Fibroblast of skin of left biceps (primary cell): ENCODE results near the gene COL4A3.

Experiments used
- DNase-seq, 2 experiments: peaks; one replicate each; pipeline ENCODE4 v3.0.0-alpha.2; 2013; ENCODE audit warnings: low read depth in 2 of 2

The COL4A3 gene

DNA sequence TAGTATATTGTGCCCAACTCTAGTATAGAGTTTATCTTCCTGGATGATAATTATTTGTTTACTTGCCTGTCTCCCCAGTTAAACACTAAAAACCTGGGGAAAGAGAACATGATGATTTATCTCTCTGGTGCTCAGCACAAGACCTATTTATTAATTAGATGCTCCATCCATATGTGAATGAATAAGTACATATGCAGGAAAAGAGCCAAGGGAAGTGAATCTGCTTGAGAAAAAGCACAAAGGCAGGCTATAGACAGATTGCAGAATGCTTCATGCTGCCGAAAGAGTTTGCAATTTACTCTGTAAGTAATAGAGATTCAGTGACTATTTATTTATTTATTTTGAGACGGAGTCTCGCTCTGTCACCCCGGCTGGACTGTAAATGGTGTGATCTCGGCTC is 123.3 kb downstream of the COL4A3 start:
- no peak for DNase-seq

DNA sequence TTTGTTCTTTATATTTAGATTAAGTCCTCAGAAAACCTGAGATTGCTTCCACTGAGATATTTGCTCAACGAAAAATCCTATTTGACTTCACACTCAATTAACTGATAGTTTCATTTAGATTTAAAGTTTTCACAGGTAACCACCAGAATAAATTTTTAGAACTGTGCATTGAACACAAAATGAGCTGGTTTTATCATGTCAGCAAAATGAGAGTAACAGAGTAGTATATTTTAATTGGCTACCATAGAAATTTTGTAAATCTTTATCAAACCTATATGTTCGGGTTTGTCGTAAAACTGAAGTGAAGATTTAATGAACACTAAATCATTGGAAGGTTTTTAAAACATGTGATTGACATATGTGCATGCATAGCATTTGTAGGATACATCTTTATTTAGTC is 127.9 kb downstream of the COL4A3 start:
- DNase-seq: no peak

DNA sequence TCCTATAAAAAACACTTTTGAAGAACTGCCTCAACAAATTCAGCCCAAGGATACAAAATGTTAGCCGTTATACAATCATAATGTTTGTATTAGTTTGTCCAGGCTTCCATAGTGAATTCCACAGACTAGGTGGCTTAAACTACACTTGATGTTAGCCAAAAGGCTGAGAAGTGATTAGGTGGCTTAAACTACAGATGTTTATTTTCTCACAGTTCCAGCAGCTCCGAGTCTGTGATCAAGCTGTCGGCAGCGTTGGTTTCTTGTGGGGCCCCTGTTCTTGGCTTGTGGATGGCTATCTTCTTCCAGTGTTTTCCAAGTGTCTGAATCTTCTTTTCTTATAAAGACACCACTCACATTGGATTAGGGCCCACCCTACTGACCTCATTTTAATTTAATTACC is 129.1 kb downstream of the COL4A3 start:
- DNase-seq: no peak

DNA sequence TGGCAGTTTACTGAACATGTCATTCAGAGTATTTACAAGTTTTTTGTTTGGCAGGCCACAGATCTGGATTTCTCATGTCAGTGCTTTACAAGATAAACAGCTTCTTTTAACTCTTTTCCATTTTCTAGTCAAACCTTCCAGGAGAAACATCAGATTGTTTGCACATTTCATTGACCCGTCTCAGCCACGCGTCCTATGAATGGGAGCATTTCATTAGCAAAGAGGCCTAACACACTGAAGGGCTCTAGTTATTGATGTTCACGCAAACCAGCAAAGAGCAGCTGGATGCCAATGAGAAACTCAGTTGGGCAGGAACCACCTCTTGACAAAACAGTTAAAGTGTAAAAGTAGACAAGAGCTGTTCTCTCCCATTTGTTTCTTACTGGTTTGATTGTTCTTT is 131.4 kb downstream of the COL4A3 start:
- no peak for DNase-seq

DNA sequence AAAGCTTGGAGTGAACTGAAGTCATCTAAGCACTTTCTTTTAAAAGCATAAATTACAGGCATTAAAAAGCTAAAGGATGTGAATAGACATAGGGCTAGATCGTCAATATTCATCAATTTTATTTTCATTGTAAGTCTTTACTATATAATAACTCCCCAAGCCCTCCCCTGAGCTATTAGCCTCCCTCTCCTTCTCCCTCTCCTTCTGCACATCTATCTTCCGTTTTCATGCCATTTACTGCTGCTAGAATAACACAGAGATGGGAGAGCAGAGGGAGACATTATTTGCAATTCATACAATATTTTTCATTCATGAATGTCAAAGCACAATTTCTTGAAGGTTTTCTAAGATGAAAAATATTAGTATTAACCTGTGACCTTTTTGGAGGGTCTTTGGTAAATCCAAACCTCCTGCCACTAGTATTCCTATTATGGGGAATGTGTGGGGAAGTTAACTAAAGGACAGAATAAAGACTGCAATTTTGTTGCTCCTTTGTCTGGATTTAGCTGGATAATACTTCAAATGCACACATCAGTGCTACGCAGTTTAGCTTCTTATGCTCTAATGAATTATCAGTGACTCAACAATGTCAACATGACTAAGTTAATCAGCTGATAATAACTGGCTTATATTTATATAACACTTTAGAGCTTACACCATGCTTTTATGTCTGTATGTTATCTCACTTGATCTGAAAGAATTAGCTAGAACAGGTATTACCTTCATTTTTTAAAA is 132.4 kb downstream of the COL4A3 start:
- no peak for DNase-seq

DNA sequence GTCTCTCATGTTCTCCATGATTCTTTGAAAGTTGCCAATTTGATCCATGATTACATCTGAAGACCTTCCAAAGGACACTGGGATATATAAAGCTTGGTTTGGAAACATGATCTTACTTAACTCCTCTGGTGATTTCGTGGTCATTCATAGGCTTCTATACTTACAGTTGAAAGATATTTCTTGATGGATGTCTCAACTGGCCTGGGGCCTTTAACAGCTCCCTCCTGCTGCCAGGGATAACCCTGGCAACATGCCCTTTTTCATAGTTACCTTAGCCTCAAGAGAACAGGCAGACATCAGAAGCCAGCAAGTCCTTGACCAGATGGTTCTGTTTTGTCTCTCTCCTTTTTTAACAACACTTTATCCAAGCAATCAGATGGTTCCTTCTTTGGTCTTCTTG is 137.1 kb downstream of the COL4A3 start:
- DNase-seq: no peak

DNA sequence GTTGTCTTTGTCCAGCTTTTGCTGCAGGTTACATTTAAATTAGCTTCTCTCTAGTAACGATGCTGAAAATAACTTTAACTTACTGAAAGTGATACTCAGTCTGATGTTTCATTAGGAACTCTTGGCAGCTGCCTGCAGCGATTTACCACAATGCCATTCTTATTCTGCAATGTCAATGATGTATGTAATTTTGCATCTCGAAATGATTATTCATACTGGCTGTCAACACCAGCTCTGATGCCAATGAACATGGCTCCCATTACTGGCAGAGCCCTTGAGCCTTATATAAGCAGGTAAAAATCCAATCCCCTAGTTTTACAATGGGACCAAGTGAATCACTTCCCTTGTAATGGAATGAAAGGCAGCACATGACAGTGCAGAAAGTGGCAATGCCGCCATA is 144.4 kb downstream of the COL4A3 start:
- DNase-seq: no peak

DNA sequence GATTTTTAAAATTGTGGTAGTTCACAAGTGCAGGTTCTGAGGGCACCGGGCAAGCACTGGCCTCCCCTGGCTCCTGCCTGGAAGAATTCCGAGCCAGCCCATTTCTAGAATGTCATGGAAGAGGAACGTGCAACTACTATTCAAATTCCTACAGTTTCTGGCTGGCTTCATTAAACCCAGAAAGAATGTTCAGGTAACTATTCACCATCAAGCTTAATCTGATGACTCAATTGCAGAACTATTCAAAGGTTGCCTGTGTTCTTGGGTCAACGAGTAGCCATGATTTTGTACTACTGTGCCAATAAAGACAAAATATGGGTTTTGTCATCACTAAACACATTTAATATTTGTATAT is 146.3 kb downstream of the COL4A3 start:
- no peak for DNase-seq

DNA sequence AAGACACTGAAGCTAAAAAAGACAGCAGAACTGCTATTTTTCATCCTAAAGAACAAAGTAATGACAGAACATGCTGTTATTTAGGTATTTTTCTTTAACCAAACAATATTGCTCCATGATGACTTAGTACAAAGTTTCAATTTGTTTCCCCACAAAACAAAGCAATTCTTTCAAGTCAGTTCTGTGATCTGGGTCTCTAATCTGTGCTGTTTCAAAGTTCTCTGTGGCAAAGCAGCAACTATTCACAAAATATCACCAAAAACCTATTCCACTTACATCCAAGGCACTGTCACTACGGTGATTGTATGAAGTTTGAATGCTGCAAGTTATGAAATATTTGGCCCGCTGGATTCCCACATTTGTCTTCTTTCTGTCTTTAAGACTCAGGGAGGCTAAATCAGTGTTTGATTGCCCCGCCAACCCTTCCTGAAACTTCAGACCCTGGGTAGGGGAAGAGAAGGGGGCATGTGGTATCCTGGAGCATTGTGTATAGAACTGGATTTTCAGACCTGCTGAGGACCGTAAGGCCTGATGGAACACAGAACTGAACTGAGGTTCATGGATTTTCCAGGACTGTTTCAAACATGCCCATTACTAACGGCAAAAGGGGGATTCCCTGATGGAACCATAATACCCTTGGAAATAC is 147.6 kb downstream of the COL4A3 start:
- DNase-seq: no peak

DNA sequence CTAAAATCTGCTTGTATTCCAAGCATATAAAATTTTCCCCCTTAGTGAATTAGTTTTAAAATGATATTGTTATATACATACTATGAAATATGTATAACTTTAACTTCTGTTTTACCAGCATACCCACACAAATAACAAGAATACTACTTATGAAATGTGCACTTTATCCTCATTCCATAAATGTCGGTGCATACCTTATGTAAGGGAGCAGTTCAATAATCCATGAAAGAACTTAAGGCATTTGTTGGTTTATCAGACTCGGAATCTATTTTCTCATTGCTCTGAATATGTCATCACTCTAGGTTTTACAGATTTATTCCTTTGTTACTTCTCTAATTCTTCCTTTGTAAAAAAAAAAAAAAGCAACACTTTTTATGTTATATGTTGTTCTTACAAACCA is 148.2 kb downstream of the COL4A3 start:
- no peak for DNase-seq

DNA sequence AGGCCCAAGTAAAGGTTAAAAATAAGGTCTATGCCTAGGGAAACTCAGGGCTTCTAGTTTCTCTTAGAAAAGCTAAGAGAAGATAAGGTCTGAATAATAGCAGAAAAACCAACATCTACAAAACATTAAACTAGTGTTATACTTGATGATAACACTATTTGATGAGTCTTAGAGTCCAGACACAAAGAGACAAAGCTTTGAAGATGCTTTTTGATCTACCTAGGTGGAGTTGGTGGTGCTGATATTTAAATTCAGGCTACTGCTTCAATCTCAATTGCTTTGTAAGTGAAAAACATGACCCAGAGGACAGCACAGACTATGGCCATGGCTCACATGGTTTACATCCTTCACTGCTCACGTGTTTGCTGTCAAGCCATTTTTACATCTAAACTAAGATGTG is 148.9 kb downstream of the COL4A3 start:
- no peak for DNase-seq

DNA sequence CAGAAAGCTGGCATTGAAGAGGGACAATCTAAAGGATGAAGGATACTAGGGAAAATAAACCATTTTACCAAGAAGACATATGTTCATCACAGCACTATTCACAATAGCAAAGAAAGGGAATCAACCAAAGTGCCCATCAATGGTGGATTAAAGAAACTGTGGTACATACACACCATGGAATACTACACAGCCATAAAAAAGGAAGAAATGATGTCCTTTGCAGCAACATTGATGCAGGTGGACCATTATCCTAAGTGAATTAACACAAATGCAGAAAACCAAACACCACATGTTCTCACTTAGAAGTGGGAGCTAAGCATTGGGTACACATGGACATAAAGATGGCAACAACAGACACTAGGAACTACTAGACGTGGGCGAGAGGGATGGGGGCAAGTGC is 153.4 kb downstream of the COL4A3 start:
- no peak for DNase-seq

DNA sequence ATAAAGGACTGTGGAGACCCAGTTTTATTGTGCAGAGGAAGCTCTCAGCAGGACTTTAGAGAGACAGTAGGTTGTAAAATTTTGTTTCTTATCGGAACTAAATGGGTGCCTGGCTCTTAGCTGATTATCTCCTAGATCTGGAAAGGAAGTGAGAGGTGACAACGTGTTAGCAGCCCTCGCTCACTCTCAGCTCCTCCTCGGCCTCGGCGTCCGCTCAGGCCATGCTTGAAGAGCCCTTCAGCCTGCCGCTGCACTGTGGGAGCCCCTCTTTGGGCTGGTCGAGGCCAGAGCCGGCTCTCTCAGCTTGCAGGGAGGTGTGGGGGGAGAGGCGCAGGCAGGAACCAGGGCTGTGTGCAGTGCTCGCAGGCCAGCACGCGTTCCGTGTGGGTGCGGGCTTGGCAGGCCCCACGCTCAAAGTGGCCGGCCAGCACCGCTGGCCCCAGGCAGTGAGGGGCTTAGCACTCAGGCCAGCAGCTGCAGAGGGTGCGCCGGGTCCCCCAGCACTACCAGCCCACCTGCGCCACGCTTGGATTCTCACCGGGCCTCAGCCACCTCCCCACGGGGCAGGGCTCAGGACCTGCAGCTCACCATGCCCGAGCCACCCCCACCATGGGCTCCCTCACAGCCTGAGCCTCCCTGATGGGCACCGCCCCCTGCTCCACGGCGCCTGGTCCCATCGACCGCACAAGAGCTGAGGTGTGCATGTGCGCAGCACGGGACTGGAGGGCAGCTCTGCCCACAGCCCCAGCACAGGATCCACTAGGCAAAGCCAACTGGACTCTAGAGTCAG is 156.1 kb downstream of the COL4A3 start:
- DNase-seq: no peak

DNA sequence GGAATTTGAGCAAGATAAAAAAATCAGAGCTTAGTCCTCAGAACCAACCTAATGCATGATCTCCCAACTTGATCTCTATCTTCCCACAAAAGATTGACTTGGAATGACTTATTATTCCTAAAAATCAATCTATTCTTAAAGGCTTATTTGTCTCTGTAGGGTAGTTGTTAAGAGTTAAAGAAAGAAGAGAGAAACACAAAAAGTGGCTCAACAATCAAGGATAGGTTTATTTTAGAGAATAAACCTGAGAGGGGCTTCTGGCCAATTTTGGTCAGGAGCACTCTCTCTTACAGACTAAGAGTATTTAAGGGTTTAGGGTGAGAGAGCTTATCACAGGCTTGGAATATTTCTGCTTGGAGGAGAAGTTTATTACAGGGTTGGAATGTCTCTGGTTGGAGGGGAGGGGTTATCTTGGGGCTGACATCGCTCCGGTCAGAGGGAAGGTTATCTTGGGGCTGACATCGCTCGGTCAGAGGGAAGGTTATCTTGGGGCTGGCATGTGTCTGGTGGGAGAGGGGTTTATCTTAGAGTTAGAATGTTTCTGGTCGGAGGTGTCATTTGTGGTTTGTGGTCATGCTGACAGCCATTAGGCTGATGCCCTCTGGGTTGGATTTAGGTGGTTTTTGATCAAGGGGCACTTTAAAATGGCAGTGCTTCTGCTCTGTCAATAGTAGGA is 158.2 kb downstream of the COL4A3 start:
- DNase-seq: no peak

DNA sequence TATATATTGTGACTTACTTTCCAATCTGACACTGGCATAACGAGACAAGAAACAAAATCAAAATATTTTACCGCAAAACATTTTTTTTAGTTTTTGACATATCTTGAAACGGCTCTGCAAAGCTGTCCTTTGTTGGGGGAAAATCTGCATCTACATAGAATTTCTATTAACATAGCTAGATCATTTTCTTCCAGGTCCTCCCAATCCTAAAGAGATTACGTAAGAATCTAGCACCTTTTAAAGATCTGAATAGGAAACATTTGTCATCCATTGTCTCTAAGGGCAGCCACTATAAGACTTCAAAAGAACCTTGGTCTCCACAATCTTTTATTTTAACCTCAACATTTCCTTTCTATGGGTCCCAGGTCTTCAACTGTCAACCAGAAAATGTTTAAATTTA is 159.4 kb downstream of the COL4A3 start:
- no peak for DNase-seq

DNA sequence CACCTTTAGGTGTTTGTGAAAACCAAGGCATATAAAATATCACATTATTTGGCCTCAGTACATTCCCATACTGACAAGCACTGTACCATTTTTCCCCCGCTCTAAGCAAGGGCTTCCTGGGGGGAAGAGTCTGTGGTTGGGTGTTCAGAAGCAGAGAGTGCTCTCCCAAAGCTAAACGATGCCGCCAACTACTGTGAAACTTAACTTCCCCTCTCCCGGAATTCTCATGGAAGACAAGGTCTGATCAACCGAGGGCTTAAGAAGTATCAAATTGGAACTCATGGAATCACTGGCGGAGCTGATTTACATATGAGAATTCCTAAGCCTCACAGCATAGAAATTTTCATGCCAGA is 160.2 kb downstream of the COL4A3 start:
- DNase-seq: peak in 1 of 2 experiments; percentile 8

DNA sequence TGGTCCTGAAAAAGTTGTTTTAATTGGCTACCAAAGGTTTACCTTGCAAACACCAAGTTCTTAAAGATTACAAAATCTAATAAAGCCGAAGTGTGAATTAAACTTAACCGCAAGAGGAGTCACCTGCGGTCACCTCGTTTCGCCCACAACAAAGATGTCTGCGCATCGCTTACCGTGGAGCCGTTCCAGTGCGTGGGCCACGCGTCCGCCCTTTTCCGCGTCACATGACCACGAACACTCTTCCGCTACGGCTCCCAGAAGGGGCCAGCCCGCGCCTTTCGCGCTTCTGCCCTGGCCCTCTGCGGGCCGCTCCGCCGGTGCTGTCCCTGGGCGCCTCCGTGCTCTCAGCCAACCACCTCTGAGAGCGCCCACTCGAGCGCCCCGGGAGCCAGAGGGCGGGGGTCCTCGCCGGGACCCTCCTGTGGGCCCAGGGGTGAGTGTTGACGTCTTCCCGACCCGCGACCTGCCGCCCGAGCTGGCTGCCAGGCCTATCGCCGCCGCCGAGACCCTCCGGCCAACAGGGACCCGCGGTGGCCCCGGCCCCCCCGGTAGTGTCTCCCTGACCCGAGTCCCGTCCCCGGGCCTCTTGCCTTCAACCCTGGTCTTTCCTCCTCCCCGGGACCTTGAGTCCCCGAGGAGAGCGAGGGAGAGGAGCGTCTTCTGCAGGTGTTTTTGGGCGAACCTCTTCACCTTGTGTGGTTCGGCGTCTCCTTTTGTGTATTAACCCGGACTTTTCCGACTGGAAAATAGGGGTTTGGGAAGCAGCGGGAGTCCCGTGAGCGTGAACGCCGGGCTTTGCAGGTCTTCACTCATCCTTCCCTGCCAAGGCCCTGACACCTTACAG is 160.8 kb downstream of the COL4A3 start, which contains the start of gene MFF:
MFF (plus strand) TSS at position 257 of the 844 bp plus-strand sequence. CDS start 5,415 bp downstream, outside the sequence.
- DNase-seq: peak; percentile 78 to 79

DNA sequence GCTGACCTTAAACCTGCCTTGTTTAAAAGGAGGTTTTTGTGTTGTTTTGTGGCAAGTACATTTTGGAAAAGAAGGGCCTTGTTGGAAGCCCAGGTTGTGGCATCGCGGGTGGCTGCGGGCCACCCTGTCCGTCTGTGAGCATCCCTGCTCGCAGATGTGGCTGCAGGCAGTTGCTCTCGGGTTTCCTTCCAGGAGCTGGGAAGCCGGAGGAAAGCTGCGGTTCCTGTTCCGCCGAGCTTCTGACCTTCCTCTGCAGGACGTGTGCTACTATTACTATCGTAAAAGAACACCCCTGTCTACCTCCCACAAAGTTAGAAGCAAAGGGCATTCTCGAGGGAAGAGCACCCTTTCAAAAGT is 161.4 kb downstream of the COL4A3 start:
- no peak for DNase-seq

DNA sequence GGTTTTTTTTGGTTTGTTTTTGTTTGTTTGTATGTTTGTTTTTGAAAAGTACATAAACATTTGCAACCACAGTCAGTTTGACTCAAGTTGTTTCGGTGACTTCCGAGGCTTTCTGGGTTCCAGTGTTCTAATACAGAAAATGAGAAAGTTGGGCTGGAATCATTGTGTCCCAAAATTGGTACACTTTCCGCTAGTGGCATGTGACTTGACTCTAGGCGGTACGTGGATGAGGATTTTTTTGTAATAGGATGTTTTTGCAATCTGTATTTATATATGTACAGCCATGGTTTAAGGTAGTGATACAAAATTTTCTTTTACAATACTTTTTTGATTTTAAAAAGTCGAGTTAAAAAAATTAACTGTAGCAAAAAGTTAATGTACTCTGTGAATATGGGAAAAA is 162.4 kb downstream of the COL4A3 start:
- no peak for DNase-seq

DNA sequence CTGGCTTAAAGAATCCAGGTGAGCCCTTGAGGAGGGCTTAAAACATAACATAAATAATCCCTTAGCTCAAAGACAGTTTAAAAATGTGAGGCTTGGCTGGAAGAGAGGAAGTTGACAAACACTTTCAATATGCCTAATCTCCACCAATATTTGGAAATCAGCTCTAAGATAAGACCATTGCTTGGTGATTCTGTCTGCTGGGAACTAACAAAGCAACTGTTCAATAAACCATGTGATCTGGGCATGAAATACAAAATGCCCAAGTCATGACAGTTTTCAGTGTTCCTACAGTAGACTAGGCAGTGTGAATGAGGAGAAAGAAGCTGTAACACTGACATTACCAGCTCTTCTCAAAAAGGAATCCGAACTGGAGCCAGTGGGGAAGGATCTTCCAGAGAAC is 171.3 kb downstream of the COL4A3 start:
- no peak for DNase-seq

DNA sequence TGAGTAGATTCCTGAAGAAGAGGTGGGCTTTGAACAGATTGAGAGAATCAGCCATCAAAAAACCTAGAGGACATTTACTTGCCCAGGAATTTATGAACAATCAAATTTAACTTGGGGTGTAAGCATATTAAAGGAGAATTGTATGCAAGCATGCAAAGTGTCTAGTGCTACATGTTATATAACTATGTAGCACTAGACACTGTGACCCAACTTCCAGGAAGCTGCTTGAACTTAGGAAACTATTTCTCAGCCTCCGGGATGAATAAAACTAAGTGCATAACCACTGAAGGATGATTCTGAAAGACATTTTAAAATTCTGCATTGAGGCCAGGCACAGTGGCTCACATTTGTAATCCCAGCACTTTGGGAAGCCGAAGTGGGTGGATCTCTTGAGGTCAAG is 173.0 kb downstream of the COL4A3 start:
- DNase-seq: no peak
